ENCODE results near the gene DDX60.

DDX60 gene

DNA sequence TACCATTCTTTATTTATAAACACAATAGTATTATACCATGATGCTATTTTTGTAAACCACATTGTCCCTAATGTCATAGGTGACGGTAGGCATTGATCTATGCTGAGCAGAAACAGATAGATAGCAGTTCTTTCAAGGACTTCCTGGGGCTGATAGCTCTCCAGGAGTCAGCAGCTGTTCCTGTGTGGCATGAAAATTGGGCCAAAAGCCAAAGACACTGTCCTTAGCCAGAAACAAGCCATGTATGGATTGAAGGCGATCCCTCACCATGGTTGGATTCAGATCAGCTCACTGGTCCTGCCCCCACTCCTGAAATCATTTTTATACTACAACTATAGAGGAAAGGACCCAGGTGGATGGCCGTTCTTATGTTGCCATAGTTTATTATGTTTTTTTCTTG is 53.6 kb downstream of the DDX60 start:
- TF ChIP-seq, protein P1, sequence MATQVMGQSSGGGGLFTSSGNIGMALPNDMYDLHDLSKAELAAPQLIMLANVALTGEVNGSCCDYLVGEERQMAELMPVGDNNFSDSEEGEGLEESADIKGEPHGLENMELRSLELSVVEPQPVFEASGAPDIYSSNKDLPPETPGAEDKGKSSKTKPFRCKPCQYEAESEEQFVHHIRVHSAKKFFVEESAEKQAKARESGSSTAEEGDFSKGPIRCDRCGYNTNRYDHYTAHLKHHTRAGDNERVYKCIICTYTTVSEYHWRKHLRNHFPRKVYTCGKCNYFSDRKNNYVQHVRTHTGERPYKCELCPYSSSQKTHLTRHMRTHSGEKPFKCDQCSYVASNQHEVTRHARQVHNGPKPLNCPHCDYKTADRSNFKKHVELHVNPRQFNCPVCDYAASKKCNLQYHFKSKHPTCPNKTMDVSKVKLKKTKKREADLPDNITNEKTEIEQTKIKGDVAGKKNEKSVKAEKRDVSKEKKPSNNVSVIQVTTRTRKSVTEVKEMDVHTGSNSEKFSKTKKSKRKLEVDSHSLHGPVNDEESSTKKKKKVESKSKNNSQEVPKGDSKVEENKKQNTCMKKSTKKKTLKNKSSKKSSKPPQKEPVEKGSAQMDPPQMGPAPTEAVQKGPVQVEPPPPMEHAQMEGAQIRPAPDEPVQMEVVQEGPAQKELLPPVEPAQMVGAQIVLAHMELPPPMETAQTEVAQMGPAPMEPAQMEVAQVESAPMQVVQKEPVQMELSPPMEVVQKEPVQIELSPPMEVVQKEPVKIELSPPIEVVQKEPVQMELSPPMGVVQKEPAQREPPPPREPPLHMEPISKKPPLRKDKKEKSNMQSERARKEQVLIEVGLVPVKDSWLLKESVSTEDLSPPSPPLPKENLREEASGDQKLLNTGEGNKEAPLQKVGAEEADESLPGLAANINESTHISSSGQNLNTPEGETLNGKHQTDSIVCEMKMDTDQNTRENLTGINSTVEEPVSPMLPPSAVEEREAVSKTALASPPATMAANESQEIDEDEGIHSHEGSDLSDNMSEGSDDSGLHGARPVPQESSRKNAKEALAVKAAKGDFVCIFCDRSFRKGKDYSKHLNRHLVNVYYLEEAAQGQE (IDR thresholded peaks at IDR 0.05; ENCODE audit: insufficient read depth in 1 of 2, low read depth in 2 of 2, low read length in 2 of 2), result no peak
- no peak for TF ChIP-seq POLR2AphosphoS5 (IDR thresholded peaks at IDR 0.05; ENCODE audit: low read depth, low read length)
- no peak for TF ChIP-seq FOXP2 (optimal IDR thresholded peaks at IDR 0.05; ENCODE audit: borderline replicate concordance, extremely low read depth, extremely low read length, insufficient read depth)
- no peak for TF ChIP-seq SIN3A (IDR thresholded peaks at IDR 0.05; ENCODE audit: borderline replicate concordance, insufficient read depth, low read length)
- TF ChIP-seq TAF1 (IDR thresholded peaks at IDR 0.05; ENCODE audit: borderline replicate concordance, insufficient read depth, low read length), result no peak

DNA sequence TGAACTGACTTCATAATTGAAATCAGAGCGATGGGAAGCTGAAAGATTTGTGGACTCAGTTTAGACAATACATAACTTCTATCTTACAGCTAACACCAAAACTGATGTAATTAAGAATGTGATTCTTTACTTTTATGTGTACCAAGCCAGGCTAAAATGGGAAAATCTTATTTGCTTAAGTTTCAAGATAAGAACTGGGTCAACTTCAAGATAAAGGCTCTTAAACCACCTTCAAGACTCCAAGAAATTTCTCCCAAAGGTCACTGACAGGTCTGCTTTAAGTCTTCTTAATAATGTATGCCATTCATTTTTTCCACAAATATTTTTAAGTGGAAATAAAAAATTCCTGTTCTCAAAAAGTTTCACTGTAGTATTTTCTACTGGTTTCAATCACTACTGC is 55.5 kb downstream of the DDX60 start:
- TF ChIP-seq, protein P1 (IDR thresholded peaks at IDR 0.05; ENCODE audit: insufficient read depth in 1 of 2, low read depth in 2 of 2, low read length in 2 of 2), result no peak
- TF ChIP-seq SIN3A (IDR thresholded peaks at IDR 0.05; ENCODE audit: borderline replicate concordance, insufficient read depth, low read length) (no peak), TAF1 (IDR thresholded peaks at IDR 0.05; ENCODE audit: borderline replicate concordance, insufficient read depth, low read length) (no peak), POLR2AphosphoS5 (IDR thresholded peaks at IDR 0.05; ENCODE audit: low read depth, low read length) (no peak), FOXP2 (optimal IDR thresholded peaks at IDR 0.05; ENCODE audit: borderline replicate concordance, extremely low read depth, extremely low read length, insufficient read depth) (no peak)

DNA sequence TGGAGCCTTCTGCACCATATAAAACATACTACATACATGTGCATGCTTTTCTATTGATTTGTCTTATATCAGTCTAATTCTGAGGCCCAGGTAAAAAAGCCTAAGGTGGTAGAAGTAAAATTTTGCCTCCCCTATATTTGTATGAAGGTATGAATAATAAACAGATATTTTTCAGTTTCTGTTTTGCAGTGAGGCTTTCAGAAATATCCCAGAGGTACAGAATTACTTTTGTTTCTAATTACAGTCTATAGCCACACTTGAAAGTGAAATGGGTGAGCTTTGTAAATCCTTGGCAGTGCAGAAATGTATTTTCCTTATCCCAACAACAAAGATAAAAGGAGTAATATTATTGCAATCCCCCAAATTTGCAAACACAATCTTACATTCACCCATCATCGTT is 59.5 kb downstream of the DDX60 start:
- TF ChIP-seq TAF1 (IDR thresholded peaks at IDR 0.05; ENCODE audit: borderline replicate concordance, insufficient read depth, low read length), result no peak
- no peak for TF ChIP-seq FOXP2 (optimal IDR thresholded peaks at IDR 0.05; ENCODE audit: borderline replicate concordance, extremely low read depth, extremely low read length, insufficient read depth)
- TF ChIP-seq, protein P1 (IDR thresholded peaks at IDR 0.05; ENCODE audit: insufficient read depth in 1 of 2, low read depth in 2 of 2, low read length in 2 of 2), result no peak
- TF ChIP-seq SIN3A (IDR thresholded peaks at IDR 0.05; ENCODE audit: borderline replicate concordance, insufficient read depth, low read length), result no peak
- TF ChIP-seq POLR2AphosphoS5 (IDR thresholded peaks at IDR 0.05; ENCODE audit: low read depth, low read length), result no peak

DNA sequence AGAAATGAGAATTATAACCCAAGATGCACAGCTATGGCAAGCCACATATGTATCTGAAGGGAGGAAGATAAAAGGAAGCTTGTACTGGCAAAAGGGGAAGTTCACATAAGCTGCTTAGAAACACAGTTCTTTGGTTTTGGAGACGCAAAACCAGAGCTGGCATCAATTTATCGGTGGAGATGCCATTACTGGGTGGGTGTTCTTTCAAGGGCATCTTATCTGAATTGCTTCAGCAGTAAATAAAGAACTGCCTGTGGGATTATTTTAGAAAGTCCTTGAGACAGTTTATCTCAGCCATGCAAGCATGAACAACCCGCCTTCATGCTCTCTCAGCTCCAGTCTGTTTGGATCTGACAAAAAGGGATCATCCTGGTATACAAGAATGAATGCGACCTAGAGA is 60.8 kb downstream of the DDX60 start:
- no peak for TF ChIP-seq FOXP2 (optimal IDR thresholded peaks at IDR 0.05; ENCODE audit: borderline replicate concordance, extremely low read depth, extremely low read length, insufficient read depth)

DNA sequence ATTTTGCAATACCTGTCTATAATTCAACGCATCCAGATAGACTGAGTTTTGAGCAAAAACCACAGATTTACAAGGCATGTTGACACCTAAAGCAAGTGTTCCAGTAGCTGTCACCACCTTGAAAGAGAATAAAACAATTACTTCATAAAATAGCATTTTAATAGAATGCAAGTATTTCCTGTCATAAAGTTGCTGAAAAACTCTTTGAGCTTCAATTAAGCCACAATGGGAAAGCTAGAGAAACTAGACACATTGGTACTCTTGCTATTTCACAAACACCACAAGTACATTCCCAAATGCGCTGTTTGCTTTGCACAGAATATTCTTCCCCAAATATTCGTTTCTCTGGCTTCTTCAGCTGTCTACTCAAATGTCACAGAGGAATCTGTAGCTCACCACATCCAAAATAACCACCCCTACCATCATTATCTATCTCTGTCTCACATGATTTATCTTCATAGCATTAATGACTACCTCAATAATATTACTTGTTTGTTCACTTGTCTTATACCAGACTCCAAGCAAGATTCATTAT is 70.3 kb downstream of the DDX60 start:
- no peak for TF ChIP-seq POLR2AphosphoS5 (IDR thresholded peaks at IDR 0.05; ENCODE audit: low read depth, low read length)
- no peak for TF ChIP-seq FOXP2 (optimal IDR thresholded peaks at IDR 0.05; ENCODE audit: borderline replicate concordance, extremely low read depth, extremely low read length, insufficient read depth)
- TF ChIP-seq, protein P1 (IDR thresholded peaks at IDR 0.05; ENCODE audit: insufficient read depth in 1 of 2, low read depth in 2 of 2, low read length in 2 of 2), result no peak

Data from PFSK-1 (cell line).